Thoracic aorta (tissue), 2 donors: ENCODE results near the gene NFKBIE. TPM values are rescaled to one million over a fixed set of nuclear protein-coding genes. Genes with fewer than 3 reads are reported as not detected.

Experiments used
- ATAC-seq: fragments of 150-250 bp; one replicate; pipeline ENCODE4 v1.8.0; 2017; ENCODE audit warnings: low read depth; ENCODE audit not compliant: insufficient number of reproducible peaks, low FRiP score
- DNase-seq: peaks from one replicate; pipeline ENCODE4 v3.0.0-alpha.2; 2020; ENCODE audit warnings: low spot score
- H3K27ac ChIP-seq, 2 donors: fragments of 200-600 bp; sonication (generic); 1 replicate in 1 of 2; 2 replicates in 1 of 2; pipeline ENCODE4 v1.5.1; 2016; ENCODE audit warnings: mild to moderate bottlenecking in 2 of 2, moderate library complexity in 2 of 2
- H3K27me3 ChIP-seq: fragments of 200-600 bp; sonication (generic); replicated peaks from 2 replicates; pipeline ENCODE4 v1.6.0; 2016; ENCODE audit warnings: mild to moderate bottlenecking; ENCODE audit not compliant: insufficient read depth
- H3K36me3 ChIP-seq: fragments of 200-600 bp; sonication (generic); one replicate; pipeline ENCODE4 v1.5.1; 2016
- H3K4me1 ChIP-seq, 2 donors: fragments of 200-600 bp; sonication (generic); 1 replicate in 1 of 2; 2 replicates in 1 of 2; pipeline versions ENCODE4 v1.5.1 to v1.6.0; 2016; ENCODE audit warnings: low read depth in 2 of 2, mild to moderate bottlenecking in 1 of 2; ENCODE audit not compliant: control insufficient read depth in 1 of 2
- H3K4me3 ChIP-seq: fragments of 200-600 bp; sonication (generic); 2 replicates; pipeline ENCODE4 v1.5.1; 2016; ENCODE audit warnings: mild to moderate bottlenecking
- H3K9me3 ChIP-seq: fragments of 200-600 bp; sonication (generic); 2 replicates; pipeline ENCODE4 v1.5.1; 2016
- total RNA-seq, 2 donors: library from RNA; depleted of rRNA; stranded (reverse); fragments of >200 nt; gene quantifications; one replicate each; pipeline versions ENCODE4 v1.1.0 to v1.2.3, GENCODE V29; 2016
- TF ChIP-seq, protein P1 (sequence below): fragments of 200-600 bp; sonication (generic); IDR thresholded peaks from one replicate; pipeline ENCODE4 v1.5.1; 2019; ENCODE audit warnings: antibody characterized with exemption

The NFKBIE gene
- total RNA-seq, 2 donors from 2014 or later, result 5.5 to 10.6 TPM

DNA sequence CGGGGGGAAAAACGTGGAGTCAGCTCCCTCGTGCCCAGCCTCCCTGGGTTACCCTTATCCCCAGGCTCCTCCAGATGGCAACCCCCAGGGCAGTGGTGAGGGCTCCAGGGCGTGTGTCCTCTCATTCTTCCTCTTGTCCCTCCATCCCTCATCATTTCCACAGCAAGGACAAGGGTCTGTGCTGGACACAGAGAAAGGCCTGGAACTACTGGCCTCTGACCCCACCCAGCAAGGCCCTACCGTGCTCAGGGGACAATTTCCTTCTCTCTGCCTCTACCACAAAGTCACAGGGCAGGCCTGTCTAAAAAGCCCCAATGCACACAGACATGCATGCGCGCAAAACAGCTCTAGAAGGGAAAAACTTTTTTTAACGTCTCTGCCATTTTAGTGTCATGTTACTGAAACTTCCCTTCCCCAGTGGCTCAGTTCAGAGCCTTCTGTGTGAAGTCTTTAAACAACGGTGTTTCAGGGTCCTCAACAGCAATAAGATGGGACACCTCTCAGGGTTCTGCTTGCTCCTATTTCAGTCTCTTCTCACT, 7.0 kb downstream of the NFKBIE start:
- TF ChIP-seq, protein P1, sequence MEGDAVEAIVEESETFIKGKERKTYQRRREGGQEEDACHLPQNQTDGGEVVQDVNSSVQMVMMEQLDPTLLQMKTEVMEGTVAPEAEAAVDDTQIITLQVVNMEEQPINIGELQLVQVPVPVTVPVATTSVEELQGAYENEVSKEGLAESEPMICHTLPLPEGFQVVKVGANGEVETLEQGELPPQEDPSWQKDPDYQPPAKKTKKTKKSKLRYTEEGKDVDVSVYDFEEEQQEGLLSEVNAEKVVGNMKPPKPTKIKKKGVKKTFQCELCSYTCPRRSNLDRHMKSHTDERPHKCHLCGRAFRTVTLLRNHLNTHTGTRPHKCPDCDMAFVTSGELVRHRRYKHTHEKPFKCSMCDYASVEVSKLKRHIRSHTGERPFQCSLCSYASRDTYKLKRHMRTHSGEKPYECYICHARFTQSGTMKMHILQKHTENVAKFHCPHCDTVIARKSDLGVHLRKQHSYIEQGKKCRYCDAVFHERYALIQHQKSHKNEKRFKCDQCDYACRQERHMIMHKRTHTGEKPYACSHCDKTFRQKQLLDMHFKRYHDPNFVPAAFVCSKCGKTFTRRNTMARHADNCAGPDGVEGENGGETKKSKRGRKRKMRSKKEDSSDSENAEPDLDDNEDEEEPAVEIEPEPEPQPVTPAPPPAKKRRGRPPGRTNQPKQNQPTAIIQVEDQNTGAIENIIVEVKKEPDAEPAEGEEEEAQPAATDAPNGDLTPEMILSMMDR, result no peak
- ATAC-seq (no peak), DNase-seq (no peak)
- Histone ChIP-seq H3K4me3 (no peak overlapping the region), H3K27me3 (no peaks in the 10 kb centered on the region), H3K4me1 (peaks cover 26 to 33% of the 10 kb centered on the region in 2 donors), H3K9me3 (no peaks in the 10 kb centered on the region), H3K36me3 (peaks cover 11% of the 10 kb centered on the region), H3K27ac (no peak overlapping the region)

DNA sequence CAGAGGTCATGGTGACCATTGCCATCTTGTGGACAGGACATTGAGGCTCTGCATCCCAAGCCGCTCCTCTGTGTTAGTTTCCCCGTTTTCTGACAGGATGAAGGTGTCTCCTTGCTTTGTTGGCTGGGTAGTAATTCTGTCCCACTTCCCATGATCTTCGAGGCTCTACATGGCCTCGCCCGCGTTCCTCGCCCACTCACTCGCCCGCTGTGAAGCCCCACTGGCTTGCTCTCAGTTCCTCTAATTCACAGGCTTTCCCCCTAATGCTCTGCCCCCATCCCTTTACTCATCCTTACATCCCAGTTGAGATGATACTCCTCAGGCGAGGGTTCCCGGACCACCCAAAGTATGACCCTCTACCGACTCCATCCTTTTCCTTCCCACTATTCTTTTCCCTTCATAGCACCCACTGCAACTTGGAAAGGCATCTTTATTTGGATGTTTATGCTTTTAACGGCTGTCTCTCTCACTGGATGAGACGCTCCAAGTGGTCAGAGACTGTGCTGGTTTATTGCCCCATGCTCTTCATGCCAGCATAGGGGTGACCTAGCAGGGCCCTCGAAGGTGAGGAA, 7.5 kb downstream of the NFKBIE start:
- DNase-seq (no peak), ATAC-seq (peak; percentile 4)
- Histone ChIP-seq H3K9me3 (no peaks in the 10 kb centered on the region), H3K36me3 (peaks cover 17% of the 10 kb centered on the region), H3K4me1 (peaks cover 20 to 27% of the 10 kb centered on the region in 2 donors), H3K27ac (peak overlapping the region; percentile 59 to 76), H3K4me3 (peak overlapping the region; percentile 88), H3K27me3 (no peaks in the 10 kb centered on the region)
- TF ChIP-seq, protein P1, result no peak

- Histone ChIP-seq H3K36me3 (peaks cover 23% of the 10 kb centered on the region), H3K27me3 (no peaks in the 10 kb centered on the region), H3K4me1 (peaks cover 14 to 21% of the 10 kb centered on the region in 2 donors), H3K4me3 (peak within 1 kb of the TSS; percentile 88), H3K9me3 (no peaks in the 10 kb centered on the region), H3K27ac (peak within 1 kb of the TSS; percentile 59 to 76)
- TF ChIP-seq, protein P1, result peak; percentile 55
- peak; percentile 64 for ATAC-seq
- DNase-seq, result no peak
These were observed 8.2 kb downstream of the NFKBIE start, which contains the start of gene SLC35B2 for GRCh38 chr6:44257025-44257752. TSS of gene SLC35B2 (minus strand) at chr6:44257528. CDS start at chr6:44257410, 118 bp downstream.

DNA sequence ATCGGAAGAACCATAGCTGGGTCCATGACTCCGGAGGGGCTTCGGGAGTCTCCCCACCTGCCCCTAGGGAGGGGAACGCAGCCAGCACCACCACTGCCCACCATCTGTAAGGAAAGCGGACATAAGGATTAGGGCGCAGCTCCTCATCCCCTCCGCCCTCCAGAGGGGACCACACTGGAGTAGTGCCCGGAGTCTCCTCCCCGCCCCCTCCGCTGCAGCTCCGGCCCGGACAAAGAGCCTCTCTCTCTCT, 8.7 kb downstream of the NFKBIE start:
- TF ChIP-seq, protein P1, result no peak
- no peak for ATAC-seq
- peak overlapping the region; percentile 59 to 76 for H3K27ac ChIP-seq
- H3K4me3 ChIP-seq, result peak overlapping the region; percentile 88
- H3K36me3 ChIP-seq, result peaks cover 28% of the 10 kb centered on the region
- no peak for DNase-seq
- H3K4me1 ChIP-seq, result peaks cover 12 to 17% of the 10 kb centered on the region in 2 donors
- H3K9me3 ChIP-seq, result no peaks in the 10 kb centered on the region
- H3K27me3 ChIP-seq, result no peaks in the 10 kb centered on the region
